DND-41 (cell line): ENCODE measurements around the gene ANO9.

Experiments used
- ATAC-seq: fragments of 200-7000 bp; cut with Tn5 transposase; 3 replicates; pipeline ENCODE4 v1.9.1; 2021; ENCODE audit warnings: low read depth; ENCODE audit not compliant: insufficient read depth
- DNase-seq: peaks from one replicate; pipeline ENCODE4 v3.0.0-alpha.2; 2020
- H2AFZ ChIP-seq: 2 replicates; pipeline ENCODE4 v1.6.0; 2012; ENCODE audit warnings: low read depth, low read length
- H3K27ac ChIP-seq: 2 replicates; pipeline ENCODE4 v1.5.1; 2012; ENCODE audit warnings: low read length, inconsistent platforms
- H3K27me3 ChIP-seq: fragments of 200-600 bp; sonication (generic); 2 replicates; pipeline ENCODE4 v1.6.0; 2012; ENCODE audit warnings: low read length, mild to moderate bottlenecking, inconsistent platforms; ENCODE audit not compliant: insufficient read depth, poor library complexity
- H3K36me3 ChIP-seq: 2 replicates; pipeline ENCODE4 v1.5.1; 2012; ENCODE audit warnings: low read length, inconsistent platforms; ENCODE audit not compliant: insufficient read depth
- H3K4me1 ChIP-seq: 2 replicates; pipeline ENCODE4 v1.5.1; 2012; ENCODE audit warnings: mild to moderate bottlenecking, low read length; ENCODE audit not compliant: insufficient read depth
- H3K4me2 ChIP-seq: 2 replicates; pipeline ENCODE4 v1.6.0; 2012; ENCODE audit warnings: mild to moderate bottlenecking, moderate library complexity, low read length, inconsistent platforms; ENCODE audit not compliant: insufficient read depth
- H3K4me3 ChIP-seq, 2 experiments: fragments of 200-600 bp in 1 of 2; shearing (Covaris generic) in 1 of 2; 2 replicates each; pipeline ENCODE4 v1.5.1; 2012 to 2016; ENCODE audit warnings: inconsistent platforms in 2 of 2, low read length in 2 of 2, mild to moderate bottlenecking in 2 of 2, low read depth in 1 of 2, moderate library complexity in 1 of 2
- H3K79me2 ChIP-seq: 2 replicates; pipeline ENCODE4 v1.6.0; 2012; ENCODE audit warnings: low read length, inconsistent platforms; ENCODE audit not compliant: insufficient read depth
- H3K9ac ChIP-seq: 2 replicates; pipeline ENCODE4 v1.6.0; 2012; ENCODE audit warnings: low read depth, mild to moderate bottlenecking, inconsistent platforms, low read length, moderate library complexity
- H3K9me3 ChIP-seq: 2 replicates; pipeline ENCODE4 v1.5.1; 2012; ENCODE audit warnings: low read length, moderate library complexity, mild to moderate bottlenecking, inconsistent platforms; ENCODE audit not compliant: insufficient read depth, severe bottlenecking
- H4K20me1 ChIP-seq: 2 replicates; pipeline ENCODE4 v1.6.0; 2012; ENCODE audit warnings: low read length; ENCODE audit not compliant: insufficient read depth
- EZH2 ChIP-seq: IDR thresholded peaks from 3 replicates; pipeline ENCODE4 v1.6.1; 2012; ENCODE audit warnings: borderline replicate concordance, low read depth, mild to moderate bottlenecking, moderate library complexity, low read length, inconsistent platforms; ENCODE audit not compliant: severe bottlenecking
- TF ChIP-seq, protein P1 (sequence below): IDR thresholded peaks from 2 replicates; pipeline ENCODE4 v1.5.1; 2012; ENCODE audit warnings: borderline replicate concordance, low read length, moderate library complexity, mild to moderate bottlenecking; ENCODE audit not compliant: poor library complexity, severe bottlenecking; ENCODE audit errors: extremely low read depth

The ANO9 gene

DNA sequence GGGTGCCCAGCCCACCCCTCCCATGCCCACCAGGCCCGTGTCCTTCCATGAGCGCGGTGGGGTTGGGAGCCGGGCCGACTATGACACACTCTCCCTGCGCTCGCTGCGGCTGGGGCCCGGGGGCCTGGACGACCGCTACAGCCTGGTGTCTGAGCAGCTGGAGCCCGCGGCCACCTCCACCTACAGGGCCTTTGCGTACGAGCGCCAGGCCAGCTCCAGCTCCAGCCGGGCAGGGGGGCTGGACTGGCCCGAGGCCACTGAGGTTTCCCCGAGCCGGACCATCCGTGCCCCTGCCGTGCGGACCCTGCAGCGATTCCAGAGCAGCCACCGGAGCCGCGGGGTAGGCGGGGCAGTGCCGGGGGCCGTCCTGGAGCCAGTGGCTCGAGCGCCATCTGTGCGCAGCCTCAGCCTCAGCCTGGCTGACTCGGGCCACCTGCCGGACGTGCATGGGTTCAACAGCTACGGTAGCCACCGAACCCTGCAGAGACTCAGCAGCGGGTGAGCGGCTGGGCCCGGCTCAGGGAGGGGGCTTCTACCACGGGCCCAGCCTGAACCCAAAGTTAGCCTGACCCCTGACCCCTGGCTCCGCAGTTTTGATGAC is 44.8 kb downstream of the ANO9 start:
- Histone ChIP-seq H3K79me2 (no peaks in the 10 kb centered on the region), H3K4me2 (no peak overlapping the region), H3K9ac (no peak overlapping the region), H3K27me3 (peaks cover 19% of the 10 kb centered on the region), H3K4me3 (no peak overlapping the region), H4K20me1 (peaks cover 25% of the 10 kb centered on the region), H3K4me1 (no peaks in the 10 kb centered on the region), H3K27ac (no peak overlapping the region), H3K9me3 (no peaks in the 10 kb centered on the region), H3K36me3 (no peaks in the 10 kb centered on the region), H2AFZ (no peak overlapping the region)
- no peak for DNase-seq
- TF ChIP-seq, protein P1, sequence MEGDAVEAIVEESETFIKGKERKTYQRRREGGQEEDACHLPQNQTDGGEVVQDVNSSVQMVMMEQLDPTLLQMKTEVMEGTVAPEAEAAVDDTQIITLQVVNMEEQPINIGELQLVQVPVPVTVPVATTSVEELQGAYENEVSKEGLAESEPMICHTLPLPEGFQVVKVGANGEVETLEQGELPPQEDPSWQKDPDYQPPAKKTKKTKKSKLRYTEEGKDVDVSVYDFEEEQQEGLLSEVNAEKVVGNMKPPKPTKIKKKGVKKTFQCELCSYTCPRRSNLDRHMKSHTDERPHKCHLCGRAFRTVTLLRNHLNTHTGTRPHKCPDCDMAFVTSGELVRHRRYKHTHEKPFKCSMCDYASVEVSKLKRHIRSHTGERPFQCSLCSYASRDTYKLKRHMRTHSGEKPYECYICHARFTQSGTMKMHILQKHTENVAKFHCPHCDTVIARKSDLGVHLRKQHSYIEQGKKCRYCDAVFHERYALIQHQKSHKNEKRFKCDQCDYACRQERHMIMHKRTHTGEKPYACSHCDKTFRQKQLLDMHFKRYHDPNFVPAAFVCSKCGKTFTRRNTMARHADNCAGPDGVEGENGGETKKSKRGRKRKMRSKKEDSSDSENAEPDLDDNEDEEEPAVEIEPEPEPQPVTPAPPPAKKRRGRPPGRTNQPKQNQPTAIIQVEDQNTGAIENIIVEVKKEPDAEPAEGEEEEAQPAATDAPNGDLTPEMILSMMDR = no peak
- TF ChIP-seq EZH2 = peak; percentile 44
- peak; percentile 32; the same call in 1 of the 3 replicates for ATAC-seq

DNA sequence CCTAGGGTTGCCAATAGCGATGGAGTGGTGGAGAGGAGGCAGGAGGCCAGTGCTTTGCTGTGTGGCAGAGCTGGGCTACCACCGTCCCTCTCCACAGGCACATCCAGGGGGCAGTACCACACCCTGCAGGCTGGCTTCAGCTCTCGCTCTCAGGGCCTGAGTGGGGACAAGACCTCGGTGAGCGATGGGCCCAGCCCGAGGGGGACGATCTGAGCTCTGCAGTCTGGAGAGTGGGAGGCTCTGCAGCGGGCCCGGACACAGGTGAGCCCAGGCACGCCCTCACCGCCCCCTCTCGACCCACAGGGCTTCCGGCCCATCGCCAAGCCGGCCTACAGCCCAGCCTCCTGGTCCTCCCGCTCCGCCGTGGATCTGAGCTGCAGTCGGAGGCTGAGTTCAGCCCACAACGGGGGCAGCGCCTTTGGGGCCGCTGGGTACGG is 45.3 kb downstream of the ANO9 start:
- ATAC-seq = peak; percentile 56
- no peak overlapping the region for H3K4me2 ChIP-seq
- H3K9ac ChIP-seq = no peak overlapping the region

DNA sequence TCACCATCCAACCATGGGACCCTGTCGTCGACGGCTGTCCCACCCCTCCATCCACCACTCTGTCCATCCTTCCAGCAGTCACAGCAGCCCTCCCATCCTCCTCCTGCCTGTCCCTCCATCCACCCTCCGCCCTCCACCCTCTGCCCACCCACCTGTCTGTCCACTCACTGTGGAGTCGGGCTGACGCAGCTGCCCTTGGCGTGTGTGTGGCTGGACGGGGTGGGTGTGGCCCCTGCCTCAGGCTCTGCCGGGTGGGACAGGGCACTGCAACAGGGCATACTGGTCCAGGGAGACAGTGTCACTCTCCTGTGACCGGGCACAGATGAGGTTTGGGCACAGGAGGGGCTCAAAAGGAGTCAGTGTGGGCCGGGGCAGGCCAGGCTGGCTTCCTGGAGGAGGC is 45.9 kb downstream of the ANO9 start:
- no peaks in the 10 kb centered on the region for H3K79me2 ChIP-seq
- TF ChIP-seq EZH2 = no peak
- TF ChIP-seq, protein P1 = no peak
- H4K20me1 ChIP-seq = peaks cover 25% of the 10 kb centered on the region
- no peak overlapping the region for H2AFZ ChIP-seq
- H3K36me3 ChIP-seq = no peaks in the 10 kb centered on the region
- no peaks in the 10 kb centered on the region for H3K9me3 ChIP-seq
- H3K4me1 ChIP-seq = no peaks in the 10 kb centered on the region
- DNase-seq = no peak
- no peak overlapping the region for H3K4me3 ChIP-seq
- no peak overlapping the region for H3K9ac ChIP-seq
- 0 out of 3 replicates have a peak, but pooled peaks have one; percentile 3 for ATAC-seq
- H3K27me3 ChIP-seq = peaks cover 19% of the 10 kb centered on the region
- H3K4me2 ChIP-seq = no peak overlapping the region
- H3K27ac ChIP-seq = no peak overlapping the region

More for the DNA sequence above, 45.3 kb downstream of the ANO9 start:
- Histone ChIP-seq H3K27me3 (peaks cover 19% of the 10 kb centered on the region), H3K9me3 (no peaks in the 10 kb centered on the region), H3K36me3 (no peaks in the 10 kb centered on the region), H2AFZ (no peak overlapping the region), H3K27ac (no peak overlapping the region), H3K4me3 (no peak overlapping the region), H3K4me1 (no peaks in the 10 kb centered on the region), H4K20me1 (peaks cover 25% of the 10 kb centered on the region), H3K79me2 (no peaks in the 10 kb centered on the region)
- no peak for TF ChIP-seq EZH2
- TF ChIP-seq, protein P1 = peak; percentile 43
- DNase-seq = no peak
